Effector memory CD4-positive, alpha-beta T cell (primary cell): ENCODE data around the gene IGFL3.
"Not testable (repeated sequence)": the region's sequence is repeated elsewhere in the genome, so short reads cannot be mapped to it uniquely, and the experiment has no call there.

Experiments used
- DNase-seq, 3 donors: peaks; one replicate each; pipeline ENCODE4 v3.0.0-alpha.2; 2020
- H3K27ac ChIP-seq: 2 replicates; pipeline ENCODE4 v1.7.0; 2013; ENCODE audit warnings: mild to moderate bottlenecking, low read length, moderate library complexity; ENCODE audit not compliant: insufficient read depth, poor library complexity, severe bottlenecking
- H3K27me3 ChIP-seq: replicated peaks from 2 replicates; pipeline ENCODE4 v1.7.0; 2013; ENCODE audit warnings: mild to moderate bottlenecking, low read length; ENCODE audit not compliant: insufficient read depth, control insufficient read depth, poor library complexity, severe bottlenecking
- H3K36me3 ChIP-seq: 2 replicates; pipeline ENCODE4 v1.7.0; 2013; ENCODE audit warnings: mild to moderate bottlenecking, low read length, moderate library complexity; ENCODE audit not compliant: control insufficient read depth, insufficient read depth
- H3K4me1 ChIP-seq: 2 replicates; pipeline ENCODE4 v1.7.0; 2013; ENCODE audit warnings: low read length, mild to moderate bottlenecking; ENCODE audit not compliant: control insufficient read depth, insufficient read depth, poor library complexity, severe bottlenecking
- H3K4me3 ChIP-seq: 2 replicates; pipeline ENCODE4 v1.7.0; 2013; ENCODE audit warnings: low read length, low read depth, mild to moderate bottlenecking; ENCODE audit not compliant: insufficient read depth, poor library complexity, severe bottlenecking
- H3K9me3 ChIP-seq: 2 replicates; pipeline ENCODE4 v1.7.0; 2013; ENCODE audit warnings: mild to moderate bottlenecking, low read length, moderate library complexity; ENCODE audit not compliant: control insufficient read depth
- total RNA-seq, 3 donors: gene quantifications; one replicate each; lab custom pipeline; 2026; lab: John Stamatoyannopoulos, UW

Gene IGFL3
- 0 reads per million in 3 donors for total RNA-seq

GRCh38 chr19:46124638-46125115, at the start of gene IGFL3:
IGFL3 (minus strand) TSS chr19:46124688; CDS start chr19:46124649, 39 bp downstream.
- Histone ChIP-seq H3K9me3 (no peaks in the 10 kb centered on the region), H3K27ac (no peak within 1 kb of the TSS), H3K4me1 (no peaks in the 10 kb centered on the region), H3K4me3 (no peak within 1 kb of the TSS), H3K36me3 (no peaks in the 10 kb centered on the region), H3K27me3 (peaks cover 7% of the 10 kb centered on the region)
- DNase-seq = no peak

GRCh38 chr19:46173886-46174480, 49.5 kb upstream of the IGFL3 start:
- no peak for DNase-seq
- Histone ChIP-seq H3K9me3 (no peaks in the 10 kb centered on the region), H3K27ac (no peak overlapping the region), H3K4me1 (no peaks in the 10 kb centered on the region), H3K4me3 (no peak overlapping the region), H3K36me3 (no peaks in the 10 kb centered on the region), H3K27me3 (no peaks in the 10 kb centered on the region)

- no peaks in the 10 kb centered on the region for H3K4me1 ChIP-seq
- H3K27me3 ChIP-seq = no peaks in the 10 kb centered on the region
- no peak overlapping the region for H3K27ac ChIP-seq
- no peaks in the 10 kb centered on the region for H3K36me3 ChIP-seq
- H3K9me3 ChIP-seq = no peaks in the 10 kb centered on the region
- DNase-seq = no peak
- no peak overlapping the region for H3K4me3 ChIP-seq
Observed at GRCh38 chr19:46162731-46163130, 38.2 kb upstream of the IGFL3 start.

GRCh38 chr19:46161642-46162257, 37.3 kb upstream of the IGFL3 start:
- not testable (repeated sequence) for H3K27ac ChIP-seq, H3K9me3 ChIP-seq, DNase-seq, H3K27me3 ChIP-seq, H3K4me3 ChIP-seq, H3K36me3 ChIP-seq, H3K4me1 ChIP-seq

GRCh38 chr19:46160233-46160775, 35.8 kb upstream of the IGFL3 start:
- DNase-seq = no peak
- Histone ChIP-seq H3K9me3 (no peaks in the 10 kb centered on the region), H3K27ac (no peak overlapping the region), H3K4me1 (no peaks in the 10 kb centered on the region), H3K36me3 (no peaks in the 10 kb centered on the region), H3K4me3 (no peak overlapping the region), H3K27me3 (no peaks in the 10 kb centered on the region)

GRCh38 chr19:46159418-46160232, 35.1 kb upstream of the IGFL3 start:
- no peak for DNase-seq
- H3K27ac ChIP-seq = no peak overlapping the region
- no peaks in the 10 kb centered on the region for H3K36me3 ChIP-seq
- no peaks in the 10 kb centered on the region for H3K4me1 ChIP-seq
- no peaks in the 10 kb centered on the region for H3K27me3 ChIP-seq
- H3K9me3 ChIP-seq = no peaks in the 10 kb centered on the region
- no peak overlapping the region for H3K4me3 ChIP-seq

GRCh38 chr19:46155237-46155636, 30.7 kb upstream of the IGFL3 start:
- no peaks in the 10 kb centered on the region for H3K9me3 ChIP-seq
- H3K4me1 ChIP-seq = no peaks in the 10 kb centered on the region
- H3K27me3 ChIP-seq = no peaks in the 10 kb centered on the region
- no peak overlapping the region for H3K27ac ChIP-seq
- H3K4me3 ChIP-seq = no peak overlapping the region
- DNase-seq = no peak
- H3K36me3 ChIP-seq = no peaks in the 10 kb centered on the region

- no peak for DNase-seq
- no peak overlapping the region for H3K27ac ChIP-seq
- no peaks in the 10 kb centered on the region for H3K36me3 ChIP-seq
- H3K4me1 ChIP-seq = no peaks in the 10 kb centered on the region
- H3K9me3 ChIP-seq = no peaks in the 10 kb centered on the region
- no peak overlapping the region for H3K4me3 ChIP-seq
- H3K27me3 ChIP-seq = no peaks in the 10 kb centered on the region
Observed at GRCh38 chr19:46150606-46151005, 26.1 kb upstream of the IGFL3 start.

GRCh38 chr19:46147791-46148288, 23.4 kb upstream of the IGFL3 start, which contains the start of gene IGFL2:
IGFL2 (plus strand) TSS chr19:46148238; CDS start chr19:46148279, 41 bp downstream.
- no peaks in the 10 kb centered on the region for H3K27me3 ChIP-seq
- H3K36me3 ChIP-seq = no peaks in the 10 kb centered on the region
- no peak for DNase-seq
- no peaks in the 10 kb centered on the region for H3K9me3 ChIP-seq
- no peaks in the 10 kb centered on the region for H3K4me1 ChIP-seq
- H3K4me3 ChIP-seq = no peak within 1 kb of the TSS
- no peak within 1 kb of the TSS for H3K27ac ChIP-seq
